Activated CD4-positive, alpha-beta T cell treated with anti-CD3 and anti-CD28 coated beads, Interleukin-2, amount 50 U/mL, for 1 hour (primary cell): ENCODE data around the gene FGGY.
"Not testable (repeated sequence)": the region's sequence is repeated elsewhere in the genome, so short reads cannot be mapped to it uniquely, and the experiment has no call there.

ENCODE experiments used
- DNase-seq: peaks from one replicate; pipeline ENCODE4 v3.0.0-alpha.2; 2020

The FGGY gene

GRCh38 chr1:59598120-59598440 is 301.2 kb downstream of the FGGY start:
- DNase-seq, result no peak

DNA sequence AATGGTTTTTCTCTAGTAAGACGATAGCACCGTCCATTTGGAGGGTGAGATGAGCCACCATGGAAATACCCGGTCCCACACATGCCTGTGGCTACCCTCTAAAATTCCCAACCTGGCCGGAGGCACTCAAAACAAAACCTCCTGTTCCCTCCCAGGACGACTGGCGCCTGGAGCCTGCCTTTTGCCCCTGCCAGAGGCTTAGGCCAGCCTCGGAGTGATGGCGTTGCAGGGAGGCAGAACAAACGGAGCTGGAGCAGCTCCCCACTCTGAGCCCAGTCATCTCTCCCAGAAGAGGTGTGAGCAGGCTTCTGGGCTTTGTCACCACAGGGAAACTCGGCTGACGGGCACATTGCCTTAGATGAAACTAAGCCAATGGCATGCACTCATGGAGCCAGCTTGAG is 304.1 kb downstream of the FGGY start:
- no peak for DNase-seq

DNA sequence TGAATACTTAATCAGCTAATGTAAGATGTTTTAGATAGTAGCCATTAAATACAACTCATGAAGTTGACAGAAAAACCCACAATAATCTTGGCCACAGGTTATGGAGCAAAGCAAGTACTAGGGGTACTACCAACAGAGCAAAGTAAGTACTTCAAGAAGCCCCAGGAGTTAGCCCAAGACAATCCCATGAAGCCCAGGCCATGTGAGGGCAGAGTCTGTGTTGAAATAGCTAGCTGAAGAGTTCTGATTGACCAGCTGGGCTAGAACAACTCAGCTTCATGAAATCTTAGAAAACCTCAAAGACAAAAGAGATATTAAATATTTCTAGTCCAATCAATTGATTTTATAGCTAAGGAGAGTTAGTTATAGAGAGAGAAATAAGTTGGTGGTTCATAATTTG is 304.9 kb downstream of the FGGY start:
- DNase-seq, result no peak

DNA sequence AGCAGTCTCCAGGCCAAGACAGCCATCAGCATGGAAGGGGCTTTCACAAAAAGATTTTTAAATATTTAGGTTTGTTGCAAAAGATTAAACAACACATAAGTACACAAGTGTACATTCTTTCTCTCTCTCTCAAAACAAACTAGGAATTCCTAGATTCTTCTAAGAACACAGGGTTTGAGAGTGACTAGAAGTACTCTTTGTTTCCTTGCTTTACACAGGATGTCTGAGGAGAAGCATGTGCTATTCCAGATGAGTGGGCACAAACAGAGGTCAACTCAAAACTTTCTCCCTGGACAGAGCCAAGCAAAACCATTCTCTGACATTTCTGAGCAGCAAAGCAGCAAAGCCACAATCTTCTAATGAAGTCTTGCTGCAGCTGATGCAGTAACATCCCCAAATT is 307.3 kb downstream of the FGGY start:
- DNase-seq, result no peak

DNA sequence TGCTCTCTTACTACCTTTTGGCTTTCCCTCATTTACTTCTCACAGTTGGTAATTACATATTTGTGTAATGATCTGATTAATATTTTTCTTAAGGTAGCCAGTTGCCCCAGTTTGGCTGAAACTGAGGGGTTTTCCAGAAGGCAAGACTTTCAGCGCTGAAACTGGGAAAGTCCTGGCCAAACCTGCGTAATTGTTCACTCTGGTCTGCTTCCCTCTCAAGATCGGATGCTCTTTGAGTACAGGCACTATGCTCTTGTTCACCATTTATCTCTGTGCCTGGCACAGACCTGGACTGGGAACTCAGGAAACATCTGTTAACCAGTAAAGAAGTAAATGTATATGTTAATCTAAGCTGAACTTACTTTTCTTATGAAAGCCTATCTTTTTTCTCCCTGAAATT is 308.3 kb downstream of the FGGY start:
- no peak for DNase-seq

DNA sequence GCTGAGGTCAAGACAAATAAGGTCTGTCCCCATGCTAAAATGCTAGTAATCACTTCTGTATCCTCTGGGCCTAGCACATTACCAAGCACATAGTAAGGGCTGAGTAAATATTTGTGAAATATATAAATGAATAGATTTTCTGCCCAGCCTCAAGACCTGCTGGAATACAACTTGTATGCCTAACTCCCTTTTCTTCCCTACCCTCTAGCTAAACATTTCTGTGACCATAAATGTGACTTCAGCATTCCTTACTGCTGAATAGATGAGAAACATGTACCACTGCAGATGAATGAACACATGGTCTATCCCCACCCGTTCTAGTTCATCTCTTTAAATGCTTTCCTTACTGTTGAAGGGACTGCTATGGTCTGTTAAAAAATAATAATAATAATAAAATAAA is 308.9 kb downstream of the FGGY start:
- no peak for DNase-seq

- no peak for DNase-seq
Observed at GRCh38 chr1:59609245-59609644, 312.4 kb downstream of the FGGY start.

- DNase-seq, result not testable (repeated sequence)
Observed at GRCh38 chr1:59610499-59610898, 313.6 kb downstream of the FGGY start.

DNA sequence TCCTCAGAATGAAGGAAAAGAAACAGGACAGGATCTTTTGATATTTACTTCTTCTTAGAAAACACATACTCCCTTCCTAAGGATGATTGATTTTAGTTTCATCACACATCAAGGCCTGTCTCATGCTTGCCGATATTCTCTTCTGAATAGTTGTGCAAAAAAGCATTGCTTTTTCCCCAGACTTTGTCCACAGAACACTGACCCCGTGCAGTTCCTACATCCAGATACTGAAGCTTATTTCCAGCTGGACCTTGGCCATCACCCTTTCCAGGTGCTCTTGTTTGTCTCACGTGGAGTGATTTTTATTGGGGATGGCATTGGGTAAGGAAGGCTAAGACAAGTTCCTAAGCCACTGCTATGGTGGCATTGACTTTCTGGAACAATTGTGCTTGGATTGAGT is 320.5 kb downstream of the FGGY start:
- DNase-seq, result no peak

- DNase-seq, result no peak
Observed at GRCh38 chr1:59619557-59619956, 322.7 kb downstream of the FGGY start.

- no peak for DNase-seq
Observed at GRCh38 chr1:59625384-59625783, 328.5 kb downstream of the FGGY start.

GRCh38 chr1:59631561-59632255 is 334.8 kb downstream of the FGGY start:
- no peak for DNase-seq

DNA sequence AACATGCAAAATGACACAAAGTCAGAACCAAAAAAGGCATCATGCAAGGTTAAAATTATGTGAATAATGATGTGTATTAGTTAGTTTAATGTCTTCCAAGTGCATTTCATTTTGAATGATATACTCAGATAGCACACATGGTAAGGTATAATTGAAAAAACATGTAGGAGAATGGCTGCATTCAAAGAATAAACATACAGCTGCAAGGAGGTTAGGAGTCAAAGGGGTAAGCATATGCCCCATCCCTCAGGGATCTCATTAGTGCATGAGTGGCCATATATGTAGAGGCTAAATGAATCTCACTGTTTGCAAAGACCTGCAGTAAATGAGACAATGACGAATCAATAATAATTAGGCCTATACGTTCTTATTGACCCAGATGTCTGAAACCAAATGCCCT is 338.2 kb downstream of the FGGY start:
- DNase-seq, result no peak

GRCh38 chr1:59638231-59638711 is 341.4 kb downstream of the FGGY start:
- DNase-seq, result no peak

- DNase-seq, result no peak
Observed at GRCh38 chr1:59639266-59639665, 342.4 kb downstream of the FGGY start.

- no peak for DNase-seq
Observed at GRCh38 chr1:59640851-59641250, 344.0 kb downstream of the FGGY start.

DNA sequence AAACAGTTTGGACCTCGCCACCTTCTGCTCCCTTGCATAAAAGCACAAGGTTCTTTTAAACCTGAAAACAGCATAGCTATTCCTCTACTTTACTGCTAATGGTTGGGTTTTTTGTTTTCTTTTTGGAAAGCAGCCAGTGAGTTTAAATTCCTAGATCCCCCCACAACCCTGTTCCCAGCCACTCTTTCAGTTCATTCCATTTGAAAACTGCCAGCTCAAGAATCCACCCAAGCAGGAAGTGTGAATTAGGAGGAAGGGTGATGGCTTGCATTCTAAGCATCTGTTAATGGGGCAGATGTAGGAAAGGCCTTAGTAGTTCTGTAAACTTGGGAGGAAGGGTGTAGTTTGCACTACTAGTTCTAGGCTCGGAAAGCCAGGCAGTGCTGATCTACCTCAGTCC is 344.9 kb downstream of the FGGY start:
- DNase-seq, result no peak

DNA sequence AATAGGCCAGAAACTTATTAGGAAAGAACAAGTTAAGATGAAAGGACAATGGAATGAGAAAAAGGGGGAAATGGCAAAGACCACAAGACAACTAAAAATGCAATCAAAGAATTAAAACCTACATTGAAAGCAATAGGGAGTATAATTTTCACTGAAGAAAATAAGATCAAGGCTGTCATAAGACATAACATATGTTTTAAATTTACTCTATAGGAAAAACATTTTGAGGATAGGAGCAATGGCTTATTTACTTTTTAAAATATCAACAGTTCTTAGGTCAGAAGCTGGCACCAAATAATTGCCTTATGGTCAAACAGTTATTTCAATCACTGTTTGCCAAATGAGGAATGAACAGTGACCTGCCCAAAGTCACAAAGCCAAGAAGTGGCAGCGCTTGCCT is 346.6 kb downstream of the FGGY start:
- DNase-seq, result no peak

DNA sequence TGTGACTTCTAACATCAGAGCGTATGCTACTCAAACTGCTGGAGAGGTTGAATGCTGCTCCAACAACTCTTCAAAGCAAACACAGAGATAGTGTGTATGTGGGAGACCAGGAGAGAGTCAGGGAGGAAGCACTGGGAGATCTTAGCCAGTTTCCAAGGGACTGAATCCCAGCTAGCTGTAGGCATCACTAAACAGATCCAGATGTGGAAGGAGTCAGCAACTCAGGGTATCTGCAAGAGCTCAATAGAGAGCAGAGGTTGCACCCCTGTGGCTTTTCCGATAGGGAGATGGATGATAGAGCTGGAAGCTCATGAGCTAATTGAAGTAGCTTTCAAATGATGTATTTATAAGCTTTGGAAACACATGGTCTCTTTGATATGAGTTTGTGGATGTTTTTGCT is 349.0 kb downstream of the FGGY start:
- no peak for DNase-seq

DNA sequence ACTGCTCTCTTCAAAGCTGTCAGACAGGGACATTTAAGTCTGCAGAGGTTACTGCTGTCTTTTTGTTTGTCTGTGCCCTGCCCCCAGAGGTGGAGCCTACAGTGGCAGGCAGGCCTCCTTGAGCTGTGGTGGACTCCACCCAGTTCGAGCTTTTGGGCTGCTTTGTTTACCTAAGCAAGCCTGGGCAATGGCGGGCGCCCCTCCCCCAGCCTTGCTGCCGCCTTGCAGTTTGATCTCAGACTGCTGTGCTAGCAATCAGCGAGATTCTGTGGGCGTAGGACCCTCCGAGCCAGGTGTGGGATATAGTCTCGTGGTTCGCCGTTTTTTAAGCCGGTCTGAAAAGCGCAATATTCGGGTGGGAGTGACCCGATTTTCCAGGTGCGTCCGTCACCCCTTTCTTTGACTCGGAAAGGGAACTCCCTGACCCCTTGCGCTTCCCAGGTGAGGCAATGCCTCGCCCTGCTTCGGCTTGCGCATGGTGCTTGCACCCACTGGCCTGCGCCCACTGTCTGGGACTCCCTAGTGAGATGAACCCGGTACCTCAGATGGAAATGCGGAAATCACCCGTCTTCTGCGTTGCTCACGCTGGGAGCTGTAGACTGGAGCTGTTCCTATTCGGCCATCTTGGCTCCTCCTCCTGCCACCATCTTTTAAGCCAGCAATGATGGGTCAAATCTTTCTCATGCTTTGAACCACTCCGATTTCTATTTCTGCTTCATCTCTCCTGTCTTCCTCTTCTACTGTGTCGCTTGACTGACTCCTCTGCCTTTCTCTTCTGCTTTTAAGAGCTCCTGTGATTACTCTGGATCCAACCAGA is 356.5 kb downstream of the FGGY start:
- not testable (repeated sequence) for DNase-seq

DNA sequence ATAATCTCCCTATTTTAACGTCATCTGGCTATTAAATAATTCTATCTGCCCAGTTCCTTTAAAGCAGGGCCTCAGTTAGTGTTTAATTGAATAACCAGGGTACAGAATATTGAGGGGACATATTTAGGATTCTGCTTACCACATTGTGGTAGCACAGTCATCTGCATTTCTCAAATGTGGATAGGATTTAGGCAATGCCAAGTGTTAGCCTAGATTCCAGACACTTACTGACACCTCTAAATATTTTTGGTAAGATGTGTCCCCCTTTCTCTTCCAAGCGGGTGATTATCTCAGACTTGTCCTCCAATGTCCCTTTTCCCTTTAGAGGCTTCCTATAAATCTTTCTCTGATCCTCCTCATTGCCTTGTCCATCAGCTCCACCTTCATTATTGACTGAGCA is 357.1 kb downstream of the FGGY start:
- no peak for DNase-seq

- no peak for DNase-seq
Observed at GRCh38 chr1:59657873-59658465, 361.1 kb downstream of the FGGY start.

DNA sequence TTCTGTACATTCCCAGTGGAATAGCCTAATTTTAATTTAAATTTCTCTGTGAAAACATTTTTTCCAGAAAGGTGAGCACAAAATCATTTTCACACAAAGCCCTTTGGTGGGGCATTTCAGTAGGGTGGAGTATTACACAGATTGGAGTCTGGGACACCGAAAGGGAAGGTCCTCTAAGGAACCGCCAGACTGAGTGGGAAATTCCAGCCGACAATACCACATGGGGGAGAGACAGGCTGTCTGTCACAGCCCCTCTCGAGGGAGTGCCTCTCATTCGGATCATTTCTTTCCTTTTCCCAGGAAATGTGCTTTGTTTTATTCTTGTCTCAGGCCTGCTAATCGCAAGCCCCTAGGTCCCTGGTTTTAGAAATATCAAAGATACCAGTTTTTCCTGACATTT is 367.3 kb downstream of the FGGY start:
- DNase-seq, result no peak

DNA sequence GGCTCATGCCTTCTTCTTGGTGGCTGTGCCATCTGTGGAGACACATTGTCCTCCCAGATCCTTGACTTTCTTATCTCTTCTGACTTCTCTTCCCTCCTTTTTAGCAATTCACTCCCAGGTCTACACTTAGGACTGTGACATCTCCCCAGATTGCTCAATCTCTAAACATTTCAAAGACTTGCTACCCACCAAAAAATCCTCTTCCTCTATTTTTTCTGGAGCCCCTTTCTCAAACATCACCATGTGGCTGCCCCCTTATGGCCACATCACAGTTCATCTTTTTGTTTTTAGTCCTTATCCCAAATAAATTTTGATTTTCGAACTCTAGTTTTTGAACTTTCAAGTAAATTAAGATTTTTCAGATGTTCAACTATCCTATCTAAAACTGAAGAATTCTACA is 369.2 kb downstream of the FGGY start:
- DNase-seq, result no peak
